Karpas-422 (cell line): ENCODE data around the gene RALGDS. TPM values are rescaled to one million over a fixed set of nuclear protein-coding genes. Genes with fewer than 3 reads are reported as not detected.
A peak's percentile ranks its signal among the peaks of the same experiment; 100 is the strongest.

Experiments used
- DNase-seq: peaks from one replicate; pipeline ENCODE4 v3.0.0-alpha.2; 2015
- H2AFZ ChIP-seq: fragments of 200-600 bp; sonication (generic); 2 replicates; pipeline ENCODE4 v1.6.1; 2014; ENCODE audit warnings: antibody characterized with exemption, low read length, mixed read lengths
- H3K27ac ChIP-seq: fragments of 200-600 bp; sonication (generic); 2 replicates; pipeline ENCODE4 v1.5.1; 2014; ENCODE audit warnings: mild to moderate bottlenecking, low read length, moderate library complexity
- H3K27me3 ChIP-seq: fragments of 200-600 bp; sonication (generic); 2 replicates; pipeline ENCODE4 v1.6.1; 2014; ENCODE audit warnings: low read length, mixed read lengths
- H3K36me3 ChIP-seq: fragments of 200-600 bp; sonication (generic); 2 replicates; pipeline ENCODE4 v1.6.1; 2014; ENCODE audit warnings: low read length, mixed read lengths; ENCODE audit not compliant: insufficient read depth
- H3K4me1 ChIP-seq: fragments of 200-600 bp; sonication (generic); 2 replicates; pipeline ENCODE4 v1.6.1; 2014; ENCODE audit warnings: mild to moderate bottlenecking, low read length, mixed read lengths
- H3K4me2 ChIP-seq: fragments of 200-600 bp; sonication (generic); 2 replicates; pipeline ENCODE4 v1.6.1; 2014; ENCODE audit warnings: low read length, low read depth, mild to moderate bottlenecking; ENCODE audit not compliant: poor library complexity, severe bottlenecking
- H3K4me3 ChIP-seq: fragments of 200-600 bp; sonication (generic); 2 replicates; pipeline ENCODE4 v1.5.1; 2014; ENCODE audit warnings: mild to moderate bottlenecking, antibody characterized with exemption, low read length, mixed read lengths
- H3K79me2 ChIP-seq: fragments of 200-600 bp; sonication (generic); 2 replicates; pipeline ENCODE4 v1.6.1; 2014; ENCODE audit warnings: mild to moderate bottlenecking, low read length, mixed read lengths
- H3K9ac ChIP-seq: fragments of 200-600 bp; sonication (generic); 2 replicates; pipeline ENCODE4 v1.6.0; 2014; ENCODE audit warnings: low read length
- H3K9me2 ChIP-seq: fragments of 200-600 bp; sonication (generic), shearing (Covaris generic); replicated peaks from 2 replicates; pipeline ENCODE4 v1.6.0; 2014; ENCODE audit warnings: mild to moderate bottlenecking, low read length, moderate library complexity; ENCODE audit not compliant: insufficient read depth
- H3K9me3 ChIP-seq: fragments of 300-700, 200-600 bp; sonication (generic); 2 replicates; pipeline ENCODE4 v1.6.1; 2014; ENCODE audit warnings: low read length, mixed read lengths
- H4K20me1 ChIP-seq: fragments of 200-600 bp; sonication (generic); 2 replicates; pipeline ENCODE4 v1.6.1; 2014; ENCODE audit warnings: mild to moderate bottlenecking, antibody characterized with exemption, low read length, low read depth; ENCODE audit not compliant: insufficient read depth
- total RNA-seq: library from RNA; depleted of rRNA; stranded (reverse); fragments of >200 nt; shearing (Covaris generic); gene quantifications from 2 replicates; pipeline ENCODE4 v1.2.3, GENCODE V29; 2014; ENCODE audit warnings: low replicate concordance

The RALGDS gene
- total RNA-seq, 1 experiment from 2014 or later: 69.2 TPM

DNA sequence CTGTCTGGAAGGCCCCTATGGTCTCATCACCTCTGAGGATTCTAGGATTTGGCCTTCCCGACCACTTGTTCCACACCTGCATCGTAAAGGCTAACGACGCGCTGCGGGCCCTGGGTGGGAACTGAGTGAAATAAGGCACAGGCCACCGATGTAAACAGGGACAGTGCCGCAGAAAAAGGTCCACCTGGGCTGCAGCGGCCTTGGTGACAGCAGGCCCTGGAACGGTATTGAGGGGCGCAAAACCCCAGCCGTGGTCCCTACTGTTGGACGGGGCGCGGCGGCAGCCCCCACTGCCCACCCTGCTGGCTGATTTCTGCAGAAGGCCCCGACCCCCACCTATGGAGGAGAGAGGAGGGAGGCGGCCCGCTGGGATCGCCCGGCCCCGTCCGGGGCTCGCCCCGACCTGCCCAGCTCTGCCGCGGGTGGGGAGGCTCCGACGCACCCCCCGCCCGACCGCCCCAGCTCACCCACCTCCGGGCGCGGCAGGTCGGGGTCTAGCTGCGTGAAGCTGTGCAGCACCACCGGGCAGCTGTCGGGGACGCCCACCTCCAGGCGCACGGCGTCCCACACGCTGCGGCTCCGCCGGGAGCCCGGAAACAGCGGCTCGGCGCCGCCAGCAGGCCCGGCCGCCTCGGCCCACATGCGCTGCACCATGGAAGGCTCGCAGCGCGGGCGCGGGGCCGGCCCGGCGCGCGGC is 391 bp downstream of the RALGDS start:
- Histone ChIP-seq H3K27me3 (no peaks in the 10 kb centered on the region), H3K27ac (no peak overlapping the region), H2AFZ (no peak overlapping the region), H3K4me3 (peak overlapping the region; percentile 67), H3K36me3 (no peaks in the 10 kb centered on the region), H3K9me2 (no peaks in the 10 kb centered on the region), H3K9me3 (no peaks in the 10 kb centered on the region), H3K4me2 (peak overlapping the region; percentile 89), H4K20me1 (peaks cover 77% of the 10 kb centered on the region), H3K9ac (peak overlapping the region; percentile 68), H3K4me1 (peaks cover 78% of the 10 kb centered on the region), H3K79me2 (peaks cover 66% of the 10 kb centered on the region)
- no peak for DNase-seq

DNA sequence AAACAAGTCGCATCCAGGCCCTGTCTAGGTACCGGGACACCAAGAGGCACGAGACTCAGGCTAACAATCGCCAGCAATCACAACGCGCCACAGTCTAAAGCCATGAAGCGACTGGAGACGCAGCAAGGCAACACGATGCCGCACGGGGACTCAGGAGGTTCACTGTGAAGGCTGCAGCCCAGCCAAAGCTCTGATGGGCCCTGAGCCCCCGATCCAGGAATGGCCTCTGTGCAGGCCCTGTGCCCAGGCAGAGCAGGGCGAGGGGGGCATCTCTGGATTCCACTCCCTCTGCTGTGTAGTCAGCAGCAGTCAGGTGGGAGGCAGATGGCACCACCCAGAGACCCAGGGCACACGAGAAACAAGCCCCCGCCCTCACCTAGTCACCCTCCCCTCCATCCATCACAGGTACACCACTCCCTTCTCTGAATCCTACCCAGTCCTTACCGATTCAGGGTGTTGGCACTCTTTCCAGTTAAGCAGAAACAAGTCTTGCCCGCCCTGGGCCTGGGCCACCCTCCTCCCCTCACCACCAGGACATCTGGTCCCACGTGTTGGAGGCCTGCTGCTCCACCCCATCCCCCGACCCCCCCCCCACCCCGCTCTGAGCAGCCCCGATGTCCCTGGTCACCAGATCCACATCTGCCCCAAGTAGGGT is 1.1 kb downstream of the RALGDS start:
- peaks cover 69% of the 10 kb centered on the region for H3K79me2 ChIP-seq
- peak overlapping the region; percentile 89 for H3K4me2 ChIP-seq
- peak overlapping the region; percentile 67 for H3K4me3 ChIP-seq
- H3K9me3 ChIP-seq: no peaks in the 10 kb centered on the region
- peaks cover 83% of the 10 kb centered on the region for H4K20me1 ChIP-seq
- no peak overlapping the region for H3K27ac ChIP-seq
- no peaks in the 10 kb centered on the region for H3K36me3 ChIP-seq
- DNase-seq: no peak
- H3K9ac ChIP-seq: peak overlapping the region; percentile 68
- no peaks in the 10 kb centered on the region for H3K9me2 ChIP-seq
- no peak overlapping the region for H2AFZ ChIP-seq
- peaks cover 84% of the 10 kb centered on the region for H3K4me1 ChIP-seq
- no peaks in the 10 kb centered on the region for H3K27me3 ChIP-seq

DNA sequence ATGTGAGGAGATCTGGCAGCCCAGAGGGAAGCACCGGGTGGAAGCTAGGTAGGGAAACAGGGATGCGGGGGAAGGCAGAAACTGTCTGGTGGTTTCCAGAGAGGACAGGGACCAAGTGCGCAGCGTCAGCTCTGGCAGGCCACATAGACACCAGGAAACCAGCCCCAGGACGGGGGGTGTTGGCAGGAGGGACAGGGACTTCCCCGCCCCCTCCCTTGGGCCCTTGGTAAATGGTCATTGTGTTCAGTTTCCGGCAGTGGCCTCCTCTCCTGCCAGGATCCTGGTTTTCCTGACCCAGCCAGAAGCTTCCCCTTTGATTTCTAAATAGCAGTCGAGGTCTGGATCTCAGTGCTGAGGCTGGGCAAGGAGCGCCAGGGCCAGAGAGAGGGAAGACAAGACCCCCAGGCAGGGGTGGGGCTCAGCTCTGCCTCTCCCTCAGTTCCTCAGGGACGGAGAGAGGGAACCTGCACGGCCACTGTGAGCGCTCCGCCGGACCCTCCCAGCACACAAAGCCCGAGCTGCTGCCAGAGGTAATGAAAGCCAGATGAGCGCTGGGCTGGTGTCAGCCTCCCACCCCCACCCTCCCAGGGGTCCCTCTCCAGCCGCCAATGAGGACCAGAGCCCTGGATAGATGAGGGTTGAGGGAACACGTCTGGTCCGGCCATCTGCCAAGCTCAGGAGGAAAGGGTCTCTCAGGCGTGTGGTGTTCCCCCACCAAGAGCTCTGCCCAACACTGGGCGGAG is 1.8 kb downstream of the RALGDS start:
- Histone ChIP-seq H3K36me3 (no peaks in the 10 kb centered on the region), H3K9me2 (no peaks in the 10 kb centered on the region), H4K20me1 (peaks cover 83% of the 10 kb centered on the region), H3K9me3 (no peaks in the 10 kb centered on the region), H3K4me2 (no peak overlapping the region), H3K4me1 (peaks cover 91% of the 10 kb centered on the region), H3K27ac (no peak overlapping the region), H3K27me3 (no peaks in the 10 kb centered on the region), H3K79me2 (peaks cover 69% of the 10 kb centered on the region), H3K4me3 (no peak overlapping the region), H3K9ac (peak overlapping the region; percentile 68), H2AFZ (no peak overlapping the region)
- DNase-seq: no peak

DNA sequence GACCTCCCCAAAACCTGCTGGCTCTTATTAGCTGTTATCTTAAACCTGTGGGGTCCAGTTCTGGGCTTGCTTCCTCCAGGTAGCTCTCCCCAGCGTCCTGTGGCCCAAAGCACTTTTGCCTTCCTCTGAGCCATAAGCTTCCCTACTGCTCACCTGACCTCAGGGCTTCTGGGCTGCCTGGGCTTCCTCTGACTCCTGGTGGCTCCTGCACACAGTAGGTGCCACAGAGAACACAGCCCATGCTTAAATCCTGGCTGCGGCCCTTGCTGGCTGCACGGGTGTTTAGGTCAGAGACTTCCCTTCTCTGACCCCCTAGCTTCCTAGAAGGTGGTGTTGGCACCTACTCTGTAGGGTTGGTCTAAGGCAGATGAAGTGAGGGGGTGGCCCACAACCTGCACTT is 2.5 kb downstream of the RALGDS start:
- H3K9me2 ChIP-seq: no peaks in the 10 kb centered on the region
- DNase-seq: no peak
- peak overlapping the region; percentile 13; the same call in 1 of the 2 replicates for H3K27ac ChIP-seq
- no peaks in the 10 kb centered on the region for H3K9me3 ChIP-seq
- peaks cover 85% of the 10 kb centered on the region for H4K20me1 ChIP-seq
- H3K36me3 ChIP-seq: no peaks in the 10 kb centered on the region
- H3K4me3 ChIP-seq: no peak overlapping the region
- H3K4me1 ChIP-seq: peaks cover 96% of the 10 kb centered on the region
- H3K9ac ChIP-seq: peak overlapping the region; percentile 6; the same call in 1 of the 2 replicates
- H2AFZ ChIP-seq: no peak overlapping the region
- no peak overlapping the region for H3K4me2 ChIP-seq
- no peaks in the 10 kb centered on the region for H3K27me3 ChIP-seq
- H3K79me2 ChIP-seq: peaks cover 73% of the 10 kb centered on the region

DNA sequence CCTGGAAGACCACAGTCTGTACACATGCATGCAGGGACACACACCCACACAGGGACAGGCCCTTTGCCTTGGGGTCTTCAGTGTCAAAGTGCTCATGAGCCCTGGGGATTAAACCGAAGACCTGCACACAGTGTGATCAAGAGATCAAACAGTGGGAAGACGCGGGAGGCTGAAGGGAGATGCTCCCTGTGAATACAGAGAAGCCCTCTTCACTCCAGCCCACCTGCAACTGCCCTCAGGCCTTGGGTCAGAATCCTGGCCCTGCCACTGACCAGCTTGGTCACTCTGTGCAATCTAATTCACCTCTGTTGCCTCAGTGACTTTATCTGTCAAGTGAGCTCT is 2.9 kb downstream of the RALGDS start:
- Histone ChIP-seq H3K9me2 (no peaks in the 10 kb centered on the region), H3K4me3 (no peak overlapping the region), H3K4me1 (peaks cover 95% of the 10 kb centered on the region)

DNA sequence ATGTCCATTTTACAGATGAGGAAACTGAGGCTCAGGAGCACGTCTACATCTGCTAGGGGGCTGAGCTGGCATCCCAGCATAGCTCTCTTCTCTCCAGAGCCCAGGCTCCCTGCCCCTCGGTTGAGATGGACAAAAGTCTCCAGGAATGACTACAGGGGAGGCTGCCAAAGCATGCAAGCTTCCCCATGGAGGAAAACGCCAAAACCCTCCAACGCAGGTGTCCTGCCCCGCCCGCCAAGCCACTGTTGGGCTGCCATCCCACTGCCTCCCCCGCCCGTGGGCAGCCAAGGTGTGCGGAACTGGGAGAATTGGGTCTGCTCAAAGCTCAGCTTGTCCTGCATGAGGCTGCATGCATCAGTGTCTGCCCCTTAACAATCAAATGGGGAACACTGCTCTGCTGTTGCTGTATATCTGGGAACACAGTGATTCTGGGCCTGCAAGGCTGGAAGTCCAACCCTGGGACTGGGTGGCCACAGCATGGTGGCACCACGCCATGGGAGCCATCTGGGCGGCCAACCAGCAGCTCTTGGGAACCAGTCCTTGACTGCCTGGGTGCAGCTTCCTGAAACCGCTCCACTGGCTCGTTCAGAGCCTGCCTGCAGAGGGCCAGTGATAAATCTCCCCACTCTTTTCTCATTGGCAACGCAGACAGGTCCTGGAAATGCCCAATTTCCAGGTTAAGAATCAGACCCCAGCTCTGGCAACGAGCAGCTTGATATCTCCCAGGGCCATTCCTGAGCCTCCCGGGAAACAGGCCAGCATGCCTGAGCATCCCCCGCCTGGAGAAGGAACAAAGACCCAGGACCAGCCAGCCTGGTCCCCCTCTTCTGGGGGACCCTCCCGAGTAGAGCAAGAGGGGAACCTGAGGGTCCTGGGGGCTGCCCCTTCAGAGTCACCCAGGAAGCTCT is 3.5 kb downstream of the RALGDS start:
- DNase-seq: no peak
- Histone ChIP-seq H3K9me3 (no peaks in the 10 kb centered on the region), H3K4me2 (peak overlapping the region; percentile 25), H2AFZ (no peak overlapping the region), H3K27me3 (no peaks in the 10 kb centered on the region), H3K36me3 (no peaks in the 10 kb centered on the region), H3K9ac (peak overlapping the region; percentile 46; the same call in 1 of the 2 replicates), H3K4me1 (peaks cover 89% of the 10 kb centered on the region), H3K27ac (no peak overlapping the region), H3K79me2 (peaks cover 83% of the 10 kb centered on the region), H3K4me3 (no peak overlapping the region), H3K9me2 (no peaks in the 10 kb centered on the region), H4K20me1 (peaks cover 93% of the 10 kb centered on the region)

More for the DNA sequence above, 2.9 kb downstream of the RALGDS start:
- no peaks in the 10 kb centered on the region for H3K9me3 ChIP-seq
- peaks cover 86% of the 10 kb centered on the region for H4K20me1 ChIP-seq
- 0 out of 2 replicates have a peak overlapping the region, but pooled peaks have one; percentile 13 for H3K9ac ChIP-seq
- H3K79me2 ChIP-seq: peaks cover 77% of the 10 kb centered on the region
- H3K27me3 ChIP-seq: no peaks in the 10 kb centered on the region
- no peak overlapping the region for H3K27ac ChIP-seq
- no peaks in the 10 kb centered on the region for H3K36me3 ChIP-seq
- DNase-seq: no peak
- H3K4me2 ChIP-seq: no peak overlapping the region
- H2AFZ ChIP-seq: no peak overlapping the region

DNA sequence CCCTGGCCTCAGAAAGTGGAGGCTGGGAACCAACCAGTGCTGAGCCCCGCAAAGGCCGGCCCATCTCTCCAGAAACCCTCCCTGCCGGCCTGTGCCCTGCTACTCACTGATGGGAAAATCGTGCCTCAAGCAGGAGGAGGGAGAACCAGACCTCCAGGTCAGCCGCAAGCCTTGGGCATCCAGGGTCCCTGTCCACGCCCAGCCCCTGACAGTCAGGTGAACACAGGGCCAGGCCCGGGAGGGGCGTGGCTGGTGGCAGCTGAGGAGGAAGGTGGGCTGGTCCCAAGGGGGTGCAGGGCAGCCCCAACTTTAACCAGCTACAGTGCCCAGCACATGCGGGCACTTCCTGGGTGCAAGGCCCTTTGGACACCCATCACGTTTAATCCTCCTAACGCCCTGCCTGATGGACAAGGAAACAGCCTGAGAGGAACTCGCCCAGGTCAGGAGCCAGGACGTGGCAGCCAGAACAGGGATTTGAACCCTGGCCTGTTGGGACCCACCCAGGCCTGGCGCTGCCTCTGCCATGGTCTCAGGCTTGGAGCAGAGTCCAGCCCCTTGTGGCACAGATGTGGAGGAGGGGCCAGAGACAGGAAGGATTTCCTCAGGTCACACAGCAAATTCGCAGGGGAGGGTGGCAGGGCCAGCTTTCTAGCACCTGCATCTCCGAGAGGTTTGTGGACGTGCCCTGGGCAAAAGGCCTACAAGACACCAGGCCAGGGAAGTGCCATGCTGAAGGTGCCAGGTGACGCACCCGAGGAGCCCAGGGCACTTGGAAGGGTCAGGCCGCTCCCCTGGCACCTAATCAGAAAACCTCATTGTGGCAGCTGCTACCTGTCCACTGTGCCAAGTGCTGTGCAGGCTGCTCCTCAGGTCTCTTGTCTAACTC is 4.5 kb downstream of the RALGDS start:
- no peak for DNase-seq
- Histone ChIP-seq H3K36me3 (no peaks in the 10 kb centered on the region), H3K9me3 (no peaks in the 10 kb centered on the region), H3K4me3 (no peak overlapping the region), H2AFZ (no peak overlapping the region), H3K9me2 (no peaks in the 10 kb centered on the region), H3K79me2 (peaks cover 92% of the 10 kb centered on the region), H3K27me3 (no peaks in the 10 kb centered on the region), H4K20me1 (peaks cover 90% of the 10 kb centered on the region), H3K9ac (peak overlapping the region; percentile 46), H3K4me1 (peaks cover 79% of the 10 kb centered on the region), H3K27ac (no peak overlapping the region), H3K4me2 (peak overlapping the region; percentile 61)
